WERI-Rb-1 (cell line): Measurements from ENCODE around the gene PPP2R1B.
A peak's percentile ranks its signal among the peaks of the same experiment; 100 is the strongest.

Experiments
- DNase-seq: peaks from one replicate; pipeline ENCODE4 v3.0.0-alpha.2; 2020
- H3K27ac ChIP-seq: fragments of 250-450 bp; sonication (Bioruptor Pico); 2 replicates; pipeline ENCODE4 v1.5.1; 2020; ENCODE audit warnings: mild to moderate bottlenecking, moderate library complexity
- H3K27me3 ChIP-seq: fragments of 250-450 bp; sonication (Bioruptor Pico); 2 replicates; pipeline ENCODE4 v1.5.1; 2021; ENCODE audit warnings: mild to moderate bottlenecking, low read depth, moderate library complexity; ENCODE audit not compliant: insufficient read depth, severe bottlenecking
- H3K36me3 ChIP-seq: fragments of 250-450 bp; sonication (Bioruptor Pico); 2 replicates; pipeline ENCODE4 v1.5.1; 2020; ENCODE audit warnings: mild to moderate bottlenecking, moderate library complexity
- H3K4me3 ChIP-seq: 2 replicates; pipeline ENCODE4 v1.5.1; 2011; ENCODE audit warnings: low read depth, mild to moderate bottlenecking, control low read depth, low read length
- H3K9me3 ChIP-seq: fragments of 250-450 bp; sonication (Bioruptor Pico); 2 replicates; pipeline ENCODE4 v1.5.1; 2021; ENCODE audit warnings: mild to moderate bottlenecking, moderate library complexity; ENCODE audit not compliant: severe bottlenecking
- CTCF ChIP-seq: IDR thresholded peaks from 2 replicates; pipeline ENCODE4 v1.5.1; 2011; ENCODE audit warnings: low read depth, mild to moderate bottlenecking, control low read depth, inconsistent platforms, low read length

PPP2R1B gene

DNA sequence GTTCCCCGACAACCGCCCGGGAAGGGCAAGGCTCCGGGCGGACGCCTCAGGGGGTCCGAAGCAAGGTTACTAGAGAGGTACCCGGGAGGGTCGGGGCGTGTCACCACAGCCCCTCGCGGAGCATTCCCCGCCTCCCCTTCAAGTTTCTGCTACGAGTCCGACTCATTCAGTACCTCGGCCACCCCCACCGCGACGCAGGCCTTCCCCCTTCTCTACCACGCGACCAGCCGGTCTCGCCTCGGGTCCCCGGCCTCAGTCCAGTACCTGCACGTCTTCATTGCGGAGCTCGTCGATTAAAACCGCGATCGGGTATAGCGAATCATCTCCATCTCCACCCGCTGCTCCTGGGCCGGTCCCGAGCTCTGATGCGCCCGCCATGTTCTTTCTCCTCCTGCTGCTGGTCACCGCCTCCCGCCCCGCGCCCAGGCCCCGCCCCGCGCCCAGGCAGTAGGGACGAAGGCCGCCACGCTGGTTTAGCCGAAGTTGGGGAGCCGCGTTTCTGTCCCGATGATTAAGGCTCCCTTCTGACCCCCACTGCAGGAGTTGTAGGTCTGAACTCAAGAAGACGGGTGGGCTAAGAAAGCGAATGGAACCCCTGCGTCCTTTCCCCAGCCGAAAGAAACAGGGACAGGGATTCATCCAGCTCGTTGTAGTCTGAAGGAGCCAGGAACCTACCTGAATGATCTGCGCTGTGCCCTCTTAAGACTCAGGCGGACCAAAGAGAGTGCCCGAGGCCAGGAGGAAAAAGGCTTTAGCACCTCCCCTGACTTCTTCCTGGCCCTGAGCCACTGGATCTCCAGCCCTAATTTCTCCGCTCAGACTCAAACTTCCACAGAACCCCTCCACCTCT, at the start of gene PPP2R1B:
Gene PPP2R1B, minus strand, starts transcription at position 406 of the 850 bp plus-strand sequence. Its CDS starts 28 bp downstream, at position 378.
- TF ChIP-seq CTCF = no peak
- H3K27ac ChIP-seq = peak within 1 kb of the TSS; percentile 83
- H3K4me3 ChIP-seq = peak within 1 kb of the TSS; percentile 91
- no peaks in the 10 kb centered on the region for H3K27me3 ChIP-seq
- DNase-seq = peak; percentile 64
- H3K36me3 ChIP-seq = peaks cover 39% of the 10 kb centered on the region
- H3K9me3 ChIP-seq = no peaks in the 10 kb centered on the region

GRCh38 chr11:111815489-111815888, 49.3 kb upstream of the PPP2R1B start:
- no peak for DNase-seq
- Histone ChIP-seq H3K4me3 (no peak overlapping the region), H3K36me3 (no peaks in the 10 kb centered on the region; the same call in 1 of the 2 replicates), H3K9me3 (no peaks in the 10 kb centered on the region), H3K27me3 (no peaks in the 10 kb centered on the region), H3K27ac (no peak overlapping the region)
- TF ChIP-seq CTCF = no peak

- H3K4me3 ChIP-seq = no peak overlapping the region
- H3K9me3 ChIP-seq = no peaks in the 10 kb centered on the region
- no peak for TF ChIP-seq CTCF
- H3K36me3 ChIP-seq = no peaks in the 10 kb centered on the region; the same call in 1 of the 2 replicates
- H3K27me3 ChIP-seq = no peaks in the 10 kb centered on the region
- no peak for DNase-seq
- H3K27ac ChIP-seq = no peak overlapping the region
These were observed 48.5 kb upstream of the PPP2R1B start for GRCh38 chr11:111814557-111815320.

- Histone ChIP-seq H3K27me3 (no peaks in the 10 kb centered on the region), H3K9me3 (no peaks in the 10 kb centered on the region), H3K36me3 (peaks cover 5% of the 10 kb centered on the region), H3K4me3 (no peak overlapping the region), H3K27ac (no peak overlapping the region)
- DNase-seq = no peak
- TF ChIP-seq CTCF = no peak
These were observed 47.9 kb upstream of the PPP2R1B start for GRCh38 chr11:111814106-111814505.

- no peak for DNase-seq
- Histone ChIP-seq H3K9me3 (no peaks in the 10 kb centered on the region), H3K27me3 (no peaks in the 10 kb centered on the region), H3K4me3 (no peak overlapping the region), H3K36me3 (peaks cover 16% of the 10 kb centered on the region), H3K27ac (no peak overlapping the region)
- TF ChIP-seq CTCF = no peak
These were observed 46.0 kb upstream of the PPP2R1B start for GRCh38 chr11:111812211-111812610.
